HFFc6 (cell line): ENCODE results near the gene RGS7. TPM values are rescaled to one million over a fixed set of nuclear protein-coding genes. Genes with fewer than 3 reads are reported as not detected.
A peak's percentile ranks its signal among the peaks of the same experiment; 100 is the strongest.

Experiments
- DNase-seq: peaks from one replicate; pipeline ENCODE4 v3.0.0-alpha.2; 2018
- H3K27ac Mint-ChIP-seq: 2 replicates; pipeline ENCODE4 v1.8.0; 2020; ENCODE audit warnings: mild to moderate bottlenecking, mixed read lengths
- H3K27me3 Mint-ChIP-seq: 2 replicates; pipeline ENCODE4 v1.8.0; 2021; ENCODE audit warnings: mild to moderate bottlenecking, moderate library complexity, mixed read lengths; ENCODE audit not compliant: insufficient read depth
- H3K36me3 Mint-ChIP-seq: 2 replicates; pipeline ENCODE4 v1.8.0; 2021; ENCODE audit warnings: low read depth, mixed read lengths
- H3K4me1 Mint-ChIP-seq: 2 replicates; pipeline ENCODE4 v1.8.0; 2020; ENCODE audit warnings: low read depth, mixed read lengths
- H3K4me3 Mint-ChIP-seq: 2 replicates; pipeline ENCODE4 v1.8.0; 2020; ENCODE audit warnings: mild to moderate bottlenecking, moderate library complexity, mixed read lengths
- H3K9me3 Mint-ChIP-seq: 2 replicates; pipeline ENCODE4 v1.8.0; 2020; ENCODE audit warnings: mild to moderate bottlenecking, mixed read lengths
- CTCF ChIP-seq: fragments of 200-600 bp; sonication (generic); IDR thresholded peaks from 2 replicates; pipeline ENCODE4 v1.5.0; 2021; ENCODE audit warnings: antibody characterized with exemption, mild to moderate bottlenecking
- total RNA-seq, 6 experiments: library from RNA; stranded (reverse); fragmentation: NEBNext Ultra II Directional; extraction: Animal tissue kit (Norgen Biotek cat#: 25700); gene quantifications; 2 replicates in 1 of 6; 3 replicates in 5 of 6; pipeline ENCODE4 v1.2.3, GENCODE V29; 2021

RGS7 gene
- total RNA-seq, 6 experiments from 2014 or later: 1.5 to 2.4 (median 2.1) TPM

- Mint-ChIP-seq H3K27me3 (peaks cover 5% of the 10 kb centered on the region), H3K4me1 (no peaks in the 10 kb centered on the region), H3K27ac (no peak overlapping the region), H3K4me3 (no peak overlapping the region), H3K36me3 (no peaks in the 10 kb centered on the region), H3K9me3 (no peaks in the 10 kb centered on the region)
- no peak for TF ChIP-seq CTCF
- no peak for DNase-seq
Observed at GRCh38 chr1:241331328-241332036, 25.5 kb downstream of the RGS7 start.

DNA sequence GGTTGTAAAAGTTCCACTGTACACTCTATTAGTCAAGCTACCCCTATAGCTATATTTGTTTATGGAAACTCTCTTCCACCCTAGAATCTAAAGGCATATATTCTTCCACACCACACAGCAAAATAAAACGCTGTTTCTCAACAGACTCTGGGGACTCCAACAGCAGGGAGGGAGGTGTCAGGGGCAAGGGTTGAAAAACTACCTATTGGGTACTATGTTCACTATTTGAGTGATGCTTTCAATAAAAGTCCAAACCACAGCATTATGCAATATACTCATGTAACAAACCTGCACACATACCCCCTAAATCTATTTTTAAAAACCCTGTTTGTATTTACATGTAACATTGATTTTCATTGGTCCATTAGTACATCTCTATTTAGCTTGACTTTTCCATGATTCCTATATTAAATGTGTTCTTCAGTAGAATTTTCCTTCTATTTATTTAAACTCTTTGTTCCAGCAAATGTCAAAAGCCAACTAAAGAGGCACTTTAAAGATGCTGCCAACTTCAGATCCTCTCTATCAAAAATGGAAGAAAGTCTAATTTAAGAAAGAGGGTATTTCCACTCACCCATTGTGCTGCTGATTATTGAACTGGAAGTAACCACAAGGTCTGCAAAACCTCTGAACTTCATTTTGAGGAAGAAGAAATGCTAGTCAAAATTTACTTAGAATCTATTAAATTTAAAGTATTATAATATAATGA, 26.2 kb downstream of the RGS7 start:
- TF ChIP-seq CTCF: no peak
- H3K27ac Mint-ChIP-seq: no peak overlapping the region
- H3K4me1 Mint-ChIP-seq: no peaks in the 10 kb centered on the region
- peaks cover 5% of the 10 kb centered on the region for H3K27me3 Mint-ChIP-seq
- no peaks in the 10 kb centered on the region for H3K36me3 Mint-ChIP-seq
- DNase-seq: no peak
- no peak overlapping the region for H3K4me3 Mint-ChIP-seq
- no peaks in the 10 kb centered on the region for H3K9me3 Mint-ChIP-seq

- no peak for TF ChIP-seq CTCF
- H3K27me3 Mint-ChIP-seq: no peaks in the 10 kb centered on the region
- H3K4me1 Mint-ChIP-seq: no peaks in the 10 kb centered on the region
- H3K27ac Mint-ChIP-seq: no peak overlapping the region
- no peaks in the 10 kb centered on the region for H3K36me3 Mint-ChIP-seq
- no peaks in the 10 kb centered on the region for H3K9me3 Mint-ChIP-seq
- H3K4me3 Mint-ChIP-seq: no peak overlapping the region
- DNase-seq: no peak
Observed at GRCh38 chr1:241325456-241325855, 31.5 kb downstream of the RGS7 start.

GRCh38 chr1:241323514-241324195, 33.4 kb downstream of the RGS7 start:
- peak; percentile 10 for DNase-seq
- no peak overlapping the region for H3K27ac Mint-ChIP-seq
- H3K27me3 Mint-ChIP-seq: no peaks in the 10 kb centered on the region; the same call in 1 of the 2 replicates
- H3K9me3 Mint-ChIP-seq: no peaks in the 10 kb centered on the region
- no peak overlapping the region for H3K4me3 Mint-ChIP-seq
- H3K36me3 Mint-ChIP-seq: no peaks in the 10 kb centered on the region
- no peak for TF ChIP-seq CTCF
- no peaks in the 10 kb centered on the region for H3K4me1 Mint-ChIP-seq

DNA sequence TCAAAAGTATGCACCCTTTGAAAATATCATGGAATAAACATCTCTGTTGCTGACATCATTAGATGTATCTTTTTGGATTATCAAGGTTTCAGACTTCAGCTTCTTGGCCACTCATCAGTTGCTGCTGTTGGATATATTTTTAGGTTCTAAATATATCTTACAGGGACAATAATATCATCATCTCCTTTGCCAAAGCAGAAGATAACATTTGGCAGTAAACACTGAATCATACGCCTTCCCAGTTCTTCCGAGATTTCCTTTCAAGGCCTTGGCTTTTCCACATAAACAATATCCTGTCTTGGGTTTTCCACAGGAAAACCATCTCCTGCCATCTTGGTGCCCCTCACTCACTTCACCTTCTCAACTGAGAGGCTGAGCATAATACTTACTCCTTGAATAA, 39.3 kb downstream of the RGS7 start:
- no peaks in the 10 kb centered on the region for H3K36me3 Mint-ChIP-seq
- no peaks in the 10 kb centered on the region for H3K9me3 Mint-ChIP-seq
- H3K4me1 Mint-ChIP-seq: no peaks in the 10 kb centered on the region; the same call in 1 of the 2 replicates
- no peak overlapping the region for H3K4me3 Mint-ChIP-seq
- no peak overlapping the region for H3K27ac Mint-ChIP-seq
- TF ChIP-seq CTCF: no peak
- no peak for DNase-seq
- H3K27me3 Mint-ChIP-seq: peaks cover 5% of the 10 kb centered on the region
